Measurements from ENCODE around the gene CMSS1.

The CMSS1 gene

GRCh38 chr3:99920481-99921376 lies 103.1 kb downstream of the CMSS1 start:
- TF ChIP-seq FOXP2 (optimal IDR thresholded peaks at IDR 0.05; ENCODE audit: borderline replicate concordance, extremely low read depth, extremely low read length, insufficient read depth) (no peak), REST (IDR thresholded peaks at IDR 0.05; ENCODE audit: insufficient read depth in 1 of 2, low read depth in 2 of 2, low read length in 2 of 2) (no peak), TAF1 (IDR thresholded peaks at IDR 0.05; ENCODE audit: borderline replicate concordance, insufficient read depth, low read length) (no peak), SIN3A (IDR thresholded peaks at IDR 0.05; ENCODE audit: borderline replicate concordance, insufficient read depth, low read length) (no peak), POLR2AphosphoS5 (IDR thresholded peaks at IDR 0.05; ENCODE audit: low read depth, low read length) (no peak)

- no peak for TF ChIP-seq FOXP2 (optimal IDR thresholded peaks at IDR 0.05; ENCODE audit: borderline replicate concordance, extremely low read depth, extremely low read length, insufficient read depth)
- no peak for TF ChIP-seq REST (IDR thresholded peaks at IDR 0.05; ENCODE audit: insufficient read depth in 1 of 2, low read depth in 2 of 2, low read length in 2 of 2)
- no peak for TF ChIP-seq TAF1 (IDR thresholded peaks at IDR 0.05; ENCODE audit: borderline replicate concordance, insufficient read depth, low read length)
- no peak for TF ChIP-seq POLR2AphosphoS5 (IDR thresholded peaks at IDR 0.05; ENCODE audit: low read depth, low read length)
- TF ChIP-seq SIN3A (IDR thresholded peaks at IDR 0.05; ENCODE audit: borderline replicate concordance, insufficient read depth, low read length): no peak
Measured at GRCh38 chr3:99921377-99921695, 103.7 kb downstream of the CMSS1 start.

- TF ChIP-seq FOXP2 (optimal IDR thresholded peaks at IDR 0.05; ENCODE audit: borderline replicate concordance, extremely low read depth, extremely low read length, insufficient read depth) (no peak), REST (IDR thresholded peaks at IDR 0.05; ENCODE audit: insufficient read depth in 1 of 2, low read depth in 2 of 2, low read length in 2 of 2) (no peak), SIN3A (IDR thresholded peaks at IDR 0.05; ENCODE audit: borderline replicate concordance, insufficient read depth, low read length) (no peak), TAF1 (IDR thresholded peaks at IDR 0.05; ENCODE audit: borderline replicate concordance, insufficient read depth, low read length) (no peak), POLR2AphosphoS5 (IDR thresholded peaks at IDR 0.05; ENCODE audit: low read depth, low read length) (no peak)
Measured at GRCh38 chr3:99921986-99922385, 104.3 kb downstream of the CMSS1 start.

- no peak for TF ChIP-seq POLR2AphosphoS5 (IDR thresholded peaks at IDR 0.05; ENCODE audit: low read depth, low read length)
- TF ChIP-seq SIN3A (IDR thresholded peaks at IDR 0.05; ENCODE audit: borderline replicate concordance, insufficient read depth, low read length): no peak
- TF ChIP-seq TAF1 (IDR thresholded peaks at IDR 0.05; ENCODE audit: borderline replicate concordance, insufficient read depth, low read length): no peak
- TF ChIP-seq REST (IDR thresholded peaks at IDR 0.05; ENCODE audit: insufficient read depth in 1 of 2, low read depth in 2 of 2, low read length in 2 of 2): no peak
- TF ChIP-seq FOXP2 (optimal IDR thresholded peaks at IDR 0.05; ENCODE audit: borderline replicate concordance, extremely low read depth, extremely low read length, insufficient read depth): no peak
Measured at GRCh38 chr3:99923873-99924272, 106.2 kb downstream of the CMSS1 start.
